Keratinocyte (primary cell): Measurements from ENCODE around the gene TPD52L1. TPM values are rescaled to one million over a fixed set of nuclear protein-coding genes. Genes with fewer than 3 reads are reported as not detected.
"Not testable (repeated sequence)": the region's sequence is repeated elsewhere in the genome, so short reads cannot be mapped to it uniquely, and the experiment has no call there.

Experiments used
- DNase-seq: peaks from one replicate; pipeline ENCODE4 v3.0.0-alpha.2; 2011; ENCODE audit warnings: low read depth, missing footprints, low spot score
- FAIRE-seq: peaks from 2 replicates; lab custom pipeline; 2011; peaks lifted over from hg19 to GRCh38; lab: Jason Lieb, UNC
- H2AFZ ChIP-seq: 2 replicates; pipeline ENCODE4 v1.6.0; 2012; ENCODE audit warnings: low read length, control low read depth, inconsistent platforms; ENCODE audit not compliant: control insufficient read depth
- H3K27ac ChIP-seq: 2 replicates; pipeline ENCODE4 v1.5.1; 2011; ENCODE audit warnings: low read length; ENCODE audit not compliant: control insufficient read depth, insufficient read depth
- H3K27me3 ChIP-seq: 3 replicates; pipeline ENCODE4 v1.6.0; 2011; ENCODE audit warnings: low read length; ENCODE audit not compliant: control insufficient read depth, insufficient read depth; ENCODE audit errors: extremely low read depth
- H3K36me3 ChIP-seq, 2 experiments: 2 replicates in 1 of 2; 3 replicates in 1 of 2; pipeline ENCODE4 v1.5.1; 2011; ENCODE audit warnings: low read length in 2 of 2, mild to moderate bottlenecking in 1 of 2; ENCODE audit not compliant: control insufficient read depth in 2 of 2, insufficient read depth in 2 of 2; ENCODE audit errors: extremely low read depth in 1 of 2
- H3K4me1 ChIP-seq: 3 replicates; pipeline ENCODE4 v1.5.1; 2011; ENCODE audit warnings: low read length; ENCODE audit not compliant: control insufficient read depth, insufficient read depth; ENCODE audit errors: extremely low read depth
- H3K4me2 ChIP-seq: 3 replicates; pipeline ENCODE4 v1.6.0; 2011; ENCODE audit warnings: low read depth, low read length; ENCODE audit not compliant: control insufficient read depth, insufficient read depth; ENCODE audit errors: extremely low read depth
- H3K4me3 ChIP-seq, 3 experiments: fragments of 200-600 bp in 1 of 3; sonication (generic) in 1 of 3; 2 replicates in 2 of 3; 3 replicates in 1 of 3; pipeline ENCODE4 v1.5.1; 2011 to 2016; ENCODE audit warnings: low read length in 3 of 3, mild to moderate bottlenecking in 3 of 3, control low read depth in 2 of 3, inconsistent platforms in 1 of 3, low read depth in 1 of 3, mixed read lengths in 1 of 3, mixed run types in 1 of 3, moderate library complexity in 1 of 3; ENCODE audit not compliant: control insufficient read depth in 2 of 3, insufficient read depth in 2 of 3; ENCODE audit errors: extremely low read depth in 1 of 3
- H3K79me2 ChIP-seq: 2 replicates; pipeline ENCODE4 v1.6.0; 2012; ENCODE audit warnings: low read length; ENCODE audit not compliant: control insufficient read depth, insufficient read depth
- H3K9ac ChIP-seq: 3 replicates; pipeline ENCODE4 v1.6.0; 2011; ENCODE audit warnings: low read length; ENCODE audit not compliant: control insufficient read depth, insufficient read depth; ENCODE audit errors: extremely low read depth
- H3K9me1 ChIP-seq: 3 replicates; pipeline ENCODE4 v1.6.0; 2011; ENCODE audit warnings: low read length; ENCODE audit not compliant: control insufficient read depth, insufficient read depth; ENCODE audit errors: extremely low read depth
- H3K9me3 ChIP-seq: 2 replicates; pipeline ENCODE4 v1.5.1; 2012; ENCODE audit warnings: low read depth, low read length; ENCODE audit not compliant: control insufficient read depth
- H4K20me1 ChIP-seq: 3 replicates; pipeline ENCODE4 v1.6.0; 2011; ENCODE audit warnings: low read length; ENCODE audit not compliant: control insufficient read depth, insufficient read depth; ENCODE audit errors: extremely low read depth
- EZH2 ChIP-seq: IDR thresholded peaks from one replicate; pipeline ENCODE4 v1.6.1; 2012; ENCODE audit warnings: inconsistent platforms, mild to moderate bottlenecking, low read length, moderate library complexity
- dilution Hi-C: fragments of 300-500 bp; cut with MboI; formaldehyde crosslinking; loops from one replicate; pipeline ENCODE4 v1.7.0; 2020; ENCODE audit warnings: low sequenced_read_pairs; ENCODE audit not compliant: extremely low pct_ligation_motif_present
- polyA plus RNA-seq, 5 experiments: library from polyadenylated mRNA; depleted of rRNA in 3 of 5; stranded (reverse) in 3 of 5; stranded (forward) in 1 of 5; unstranded in 1 of 5; fragments of >200 nt; gene quantifications; 1 replicate in 1 of 5; 2 replicates in 3 of 5; 3 replicates in 1 of 5; pipeline versions ENCODE4 v1.2.1 to v1.2.3, GENCODE V29; 2011 to 2012; ENCODE audit warnings: missing spikeins in 2 of 5, low read depth in 1 of 5, low replicate concordance in 1 of 5
- TF ChIP-seq, protein P1 (sequence below), 3 experiments: IDR thresholded peaks in 1 of 3; conservative IDR thresholded peaks in 1 of 3; optimal IDR thresholded peaks in 1 of 3; 2 replicates in 2 of 3; 3 replicates in 1 of 3; pipeline versions ENCODE3 to v1.5.1; 2011; ENCODE audit warnings: low read length in 3 of 3, mild to moderate bottlenecking in 3 of 3, moderate library complexity in 2 of 3, control low read depth in 1 of 3, inconsistent platforms in 1 of 3; ENCODE audit not compliant: insufficient read depth in 2 of 3; ENCODE audit errors: extremely low read depth in 1 of 3

The TPD52L1 gene
- polyA plus RNA-seq, 1 donor (not counting 4 experiments of a cell fraction or from before 2014, with no cell fraction given) = 135 TPM

DNA sequence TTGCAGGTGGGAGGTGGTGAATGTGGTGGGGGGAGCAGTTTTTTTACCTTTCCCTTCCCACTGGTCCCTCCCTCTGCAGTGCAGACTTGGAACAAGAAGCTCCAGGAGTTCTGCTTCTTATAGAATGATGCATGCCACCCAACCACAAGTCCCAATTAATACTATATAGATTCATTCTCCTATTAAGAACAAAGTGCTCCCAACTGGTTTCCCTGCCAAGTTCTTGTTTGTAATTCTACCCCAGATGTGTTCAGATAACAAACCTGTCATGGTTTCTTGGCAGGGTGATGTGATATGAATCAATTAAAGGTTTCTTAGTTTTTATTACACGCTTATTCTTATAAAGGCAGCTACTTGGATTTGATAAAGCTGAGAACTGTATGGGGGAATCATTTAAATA lies 124.3 kb downstream of the TPD52L1 start:
- no peak overlapping the region for H2AFZ ChIP-seq
- H3K4me2 ChIP-seq = no peak overlapping the region
- dilution Hi-C loops = no loop called here
- H3K27me3 ChIP-seq = no peaks in the 10 kb centered on the region
- H3K27ac ChIP-seq = no peak overlapping the region
- H3K36me3 ChIP-seq = peaks cover 0 to 11% of the 10 kb centered on the region in 2 experiments
- H3K4me3 ChIP-seq = no peak overlapping the region
- no peak for TF ChIP-seq EZH2
- TF ChIP-seq, protein P1, sequence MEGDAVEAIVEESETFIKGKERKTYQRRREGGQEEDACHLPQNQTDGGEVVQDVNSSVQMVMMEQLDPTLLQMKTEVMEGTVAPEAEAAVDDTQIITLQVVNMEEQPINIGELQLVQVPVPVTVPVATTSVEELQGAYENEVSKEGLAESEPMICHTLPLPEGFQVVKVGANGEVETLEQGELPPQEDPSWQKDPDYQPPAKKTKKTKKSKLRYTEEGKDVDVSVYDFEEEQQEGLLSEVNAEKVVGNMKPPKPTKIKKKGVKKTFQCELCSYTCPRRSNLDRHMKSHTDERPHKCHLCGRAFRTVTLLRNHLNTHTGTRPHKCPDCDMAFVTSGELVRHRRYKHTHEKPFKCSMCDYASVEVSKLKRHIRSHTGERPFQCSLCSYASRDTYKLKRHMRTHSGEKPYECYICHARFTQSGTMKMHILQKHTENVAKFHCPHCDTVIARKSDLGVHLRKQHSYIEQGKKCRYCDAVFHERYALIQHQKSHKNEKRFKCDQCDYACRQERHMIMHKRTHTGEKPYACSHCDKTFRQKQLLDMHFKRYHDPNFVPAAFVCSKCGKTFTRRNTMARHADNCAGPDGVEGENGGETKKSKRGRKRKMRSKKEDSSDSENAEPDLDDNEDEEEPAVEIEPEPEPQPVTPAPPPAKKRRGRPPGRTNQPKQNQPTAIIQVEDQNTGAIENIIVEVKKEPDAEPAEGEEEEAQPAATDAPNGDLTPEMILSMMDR (optimal IDR thresholded peaks at IDR 0.05 in 1 of 3, IDR thresholded peaks at IDR 0.05 in 1 of 3, conservative IDR thresholded peaks at IDR 0.05 in 1 of 3; ENCODE audit: extremely low read depth in 1 of 3, insufficient read depth in 2 of 3, low read length in 3 of 3) = no peak
- H3K4me1 ChIP-seq = peaks cover 12% of the 10 kb centered on the region
- H3K9me3 ChIP-seq = no peaks in the 10 kb centered on the region
- H4K20me1 ChIP-seq = no peaks in the 10 kb centered on the region
- H3K9me1 ChIP-seq = no peaks in the 10 kb centered on the region
- H3K9ac ChIP-seq = no peak overlapping the region
- FAIRE-seq (no peak), DNase-seq (no peak)
- no peaks in the 10 kb centered on the region for H3K79me2 ChIP-seq

DNA sequence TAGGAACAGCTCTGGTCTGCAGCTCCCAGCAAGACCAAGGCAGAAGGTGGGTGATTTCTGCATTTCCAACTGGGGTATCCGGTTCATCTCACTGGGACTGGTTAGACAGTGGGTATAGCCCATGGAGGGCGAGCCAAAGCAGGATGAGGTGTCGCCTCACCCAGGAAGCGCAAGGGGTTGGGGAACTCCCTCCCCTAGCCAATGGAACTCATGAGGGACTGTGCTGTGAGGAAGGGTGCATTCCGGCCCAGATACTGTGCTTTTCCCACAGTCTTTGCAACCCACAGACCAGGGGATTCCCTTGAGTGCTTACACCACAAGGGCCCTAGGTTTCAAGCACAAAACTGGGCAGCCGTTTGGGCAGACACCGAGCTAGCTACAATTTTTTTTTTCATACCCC lies 126.4 kb downstream of the TPD52L1 start:
- Histone ChIP-seq H3K4me3 (no peak overlapping the region), H3K4me1 (no peaks in the 10 kb centered on the region), H3K27me3 (no peaks in the 10 kb centered on the region), H3K27ac (no peak overlapping the region), H3K4me2 (no peak overlapping the region), H3K79me2 (no peaks in the 10 kb centered on the region), H3K9me1 (no peaks in the 10 kb centered on the region), H4K20me1 (no peaks in the 10 kb centered on the region), H3K9me3 (no peaks in the 10 kb centered on the region), H3K36me3 (peaks cover 0 to 11% of the 10 kb centered on the region in 2 experiments), H3K9ac (no peak overlapping the region), H2AFZ (no peak overlapping the region)
- FAIRE-seq = no peak
- DNase-seq = no peak
- dilution Hi-C loops = no loop called here
- TF ChIP-seq, protein P1 (optimal IDR thresholded peaks at IDR 0.05 in 1 of 3, IDR thresholded peaks at IDR 0.05 in 1 of 3, conservative IDR thresholded peaks at IDR 0.05 in 1 of 3; ENCODE audit: extremely low read depth in 1 of 3, insufficient read depth in 2 of 3, low read length in 3 of 3) = no peak
- no peak for TF ChIP-seq EZH2

DNA sequence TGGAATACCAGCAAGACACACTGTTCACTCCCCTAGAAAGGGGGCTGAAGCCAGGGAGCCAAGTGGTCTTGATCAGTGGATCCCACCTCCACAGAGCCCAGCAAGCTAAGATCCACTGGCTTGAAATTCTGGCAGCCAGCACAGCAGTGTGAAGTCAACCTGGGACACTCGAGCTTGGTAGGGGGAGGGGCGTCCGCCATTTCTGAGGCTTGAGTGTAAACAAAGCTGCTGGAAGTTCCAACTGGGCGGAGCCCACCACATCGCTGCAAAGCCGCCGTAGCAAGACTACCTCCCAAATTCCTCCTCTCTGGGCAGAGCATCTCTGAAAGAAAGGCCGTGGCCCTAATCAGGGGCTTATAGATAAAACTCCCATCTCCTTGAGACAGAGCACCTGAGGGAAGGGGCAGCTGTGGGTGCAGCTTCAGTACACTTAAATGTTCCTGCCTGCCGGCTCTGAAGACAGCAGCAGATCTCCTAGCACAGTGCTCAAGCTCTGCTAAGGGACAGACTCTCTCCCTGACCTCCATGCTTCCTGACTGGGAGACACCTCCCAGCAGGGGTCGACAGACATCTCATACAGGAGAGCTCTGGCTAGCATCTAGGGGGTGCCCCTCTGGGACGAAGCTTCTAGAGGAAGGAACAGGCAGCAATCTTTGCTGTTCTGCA lies 126.9 kb downstream of the TPD52L1 start:
- H3K9me3 ChIP-seq, H3K4me1 ChIP-seq, dilution Hi-C loops, H3K9me1 ChIP-seq, H3K79me2 ChIP-seq, H2AFZ ChIP-seq, H3K4me3 ChIP-seq, FAIRE-seq, H3K4me2 ChIP-seq, DNase-seq, H3K27ac ChIP-seq, H3K27me3 ChIP-seq, H3K9ac ChIP-seq, H4K20me1 ChIP-seq: not testable (repeated sequence)
- H3K36me3 ChIP-seq = peaks cover 0 to 11% of the 10 kb centered on the region in 2 experiments

DNA sequence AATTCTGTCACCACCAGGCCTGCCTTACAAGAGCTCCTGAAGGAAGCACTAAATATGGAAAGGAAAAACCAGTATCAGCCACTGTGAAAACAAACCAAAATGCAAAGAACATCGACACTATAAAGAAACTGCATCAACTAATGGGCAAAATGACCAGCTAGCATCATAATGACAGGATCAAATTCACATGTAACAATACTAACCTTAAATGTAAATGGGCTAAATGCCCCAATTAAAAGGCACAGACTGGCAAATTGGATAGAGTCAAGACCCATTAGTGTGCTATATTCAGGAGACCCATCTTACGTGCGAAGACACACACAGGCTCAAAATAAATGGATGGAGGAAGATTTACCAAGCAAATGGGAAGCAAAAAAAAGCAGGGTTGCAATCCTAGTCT lies 128.9 kb downstream of the TPD52L1 start:
- H3K27me3 ChIP-seq, H3K27ac ChIP-seq, H3K9me3 ChIP-seq, H3K79me2 ChIP-seq, H3K9ac ChIP-seq, H3K4me3 ChIP-seq, FAIRE-seq, DNase-seq, H3K4me1 ChIP-seq, H3K9me1 ChIP-seq, H3K4me2 ChIP-seq, H4K20me1 ChIP-seq, H3K36me3 ChIP-seq, dilution Hi-C loops, H2AFZ ChIP-seq: not testable (repeated sequence)
